Measurements from ENCODE around the gene SCARB1. TPM values are rescaled to one million over a fixed set of nuclear protein-coding genes. Genes with fewer than 3 reads are reported as not detected.
"Not testable (repeated sequence)": the region's sequence is repeated elsewhere in the genome, so short reads cannot be mapped to it uniquely, and the experiment has no call there.

The SCARB1 gene
- total RNA-seq, 1 donor = 9.4 TPM

DNA sequence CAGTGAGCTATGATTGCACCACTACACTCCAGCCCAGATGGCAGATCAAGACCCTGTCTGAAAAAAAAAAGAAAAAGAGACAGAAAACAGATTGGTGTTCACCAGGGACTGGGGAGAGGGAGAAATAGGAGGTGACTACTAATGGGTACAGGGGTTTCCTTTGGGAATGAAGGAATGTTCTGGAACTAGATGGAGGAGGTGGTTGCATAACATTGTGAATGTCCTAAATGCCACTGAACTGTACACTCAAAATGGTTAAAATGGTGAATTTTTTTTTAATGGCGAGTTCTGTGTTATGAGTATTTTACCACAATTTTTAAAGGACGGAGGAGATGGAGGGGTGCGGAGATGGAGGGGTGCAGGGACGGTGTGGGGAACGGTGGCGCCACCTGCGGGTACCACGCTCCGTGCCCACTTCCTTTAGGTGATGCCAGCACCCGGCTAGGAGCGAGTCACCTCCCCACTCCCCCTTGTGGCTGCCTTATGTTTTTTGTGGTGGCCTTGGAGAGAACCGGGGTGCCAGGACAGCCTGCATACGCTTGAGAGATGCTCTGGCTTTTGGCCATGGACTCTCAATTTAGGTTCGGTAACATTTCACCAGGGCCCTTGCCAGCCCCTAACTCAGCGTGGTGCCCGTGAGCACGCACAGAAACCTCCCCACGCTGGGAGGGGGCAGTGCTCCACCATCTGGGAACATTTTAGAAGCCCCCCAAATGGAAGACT is 34.7 kb upstream of the SCARB1 start:
- H3K36me3 ChIP-seq (ENCODE audit: insufficient read depth, low read length) = no peaks in the 10 kb centered on the region
- no peaks in the 10 kb centered on the region for H3K79me2 ChIP-seq (ENCODE audit: insufficient read depth, low read length)
- H4K20me1 ChIP-seq (ENCODE audit: insufficient read depth, low read length) = no peaks in the 10 kb centered on the region
- peak overlapping the region; percentile 83 for H3K4me2 ChIP-seq (ENCODE audit: insufficient read depth, low read length)
- H3K4me3 ChIP-seq (ENCODE audit: insufficient read depth, low read length) = peak overlapping the region; percentile 62
- DNase-seq (ENCODE audit: insufficient read length, low spot score, missing footprints) = no peak
- peak overlapping the region; percentile 81 for H2AFZ ChIP-seq (ENCODE audit: low read length)
- H3K27me3 ChIP-seq (ENCODE audit: insufficient read depth, low read length) = no peaks in the 10 kb centered on the region
- no peaks in the 10 kb centered on the region for H3K9me3 ChIP-seq (ENCODE audit: low read depth, low read length)
- peaks cover 16% of the 10 kb centered on the region for H3K4me1 ChIP-seq (ENCODE audit: insufficient read depth, low read length)
- TF ChIP-seq, protein P1, sequence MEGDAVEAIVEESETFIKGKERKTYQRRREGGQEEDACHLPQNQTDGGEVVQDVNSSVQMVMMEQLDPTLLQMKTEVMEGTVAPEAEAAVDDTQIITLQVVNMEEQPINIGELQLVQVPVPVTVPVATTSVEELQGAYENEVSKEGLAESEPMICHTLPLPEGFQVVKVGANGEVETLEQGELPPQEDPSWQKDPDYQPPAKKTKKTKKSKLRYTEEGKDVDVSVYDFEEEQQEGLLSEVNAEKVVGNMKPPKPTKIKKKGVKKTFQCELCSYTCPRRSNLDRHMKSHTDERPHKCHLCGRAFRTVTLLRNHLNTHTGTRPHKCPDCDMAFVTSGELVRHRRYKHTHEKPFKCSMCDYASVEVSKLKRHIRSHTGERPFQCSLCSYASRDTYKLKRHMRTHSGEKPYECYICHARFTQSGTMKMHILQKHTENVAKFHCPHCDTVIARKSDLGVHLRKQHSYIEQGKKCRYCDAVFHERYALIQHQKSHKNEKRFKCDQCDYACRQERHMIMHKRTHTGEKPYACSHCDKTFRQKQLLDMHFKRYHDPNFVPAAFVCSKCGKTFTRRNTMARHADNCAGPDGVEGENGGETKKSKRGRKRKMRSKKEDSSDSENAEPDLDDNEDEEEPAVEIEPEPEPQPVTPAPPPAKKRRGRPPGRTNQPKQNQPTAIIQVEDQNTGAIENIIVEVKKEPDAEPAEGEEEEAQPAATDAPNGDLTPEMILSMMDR (IDR thresholded peaks at IDR 0.05; ENCODE audit: extremely low read depth, low read depth, low read length) = peak; percentile 65
- H3K27ac ChIP-seq (ENCODE audit: low read depth, low read length) = no peak overlapping the region

GRCh38 chr12:124896461-124896860 is 32.8 kb upstream of the SCARB1 start:
- DNase-seq (ENCODE audit: insufficient read length, low spot score, missing footprints) = no peak
- no peaks in the 10 kb centered on the region for H4K20me1 ChIP-seq (ENCODE audit: insufficient read depth, low read length)
- H3K27me3 ChIP-seq (ENCODE audit: insufficient read depth, low read length) = no peaks in the 10 kb centered on the region

DNA sequence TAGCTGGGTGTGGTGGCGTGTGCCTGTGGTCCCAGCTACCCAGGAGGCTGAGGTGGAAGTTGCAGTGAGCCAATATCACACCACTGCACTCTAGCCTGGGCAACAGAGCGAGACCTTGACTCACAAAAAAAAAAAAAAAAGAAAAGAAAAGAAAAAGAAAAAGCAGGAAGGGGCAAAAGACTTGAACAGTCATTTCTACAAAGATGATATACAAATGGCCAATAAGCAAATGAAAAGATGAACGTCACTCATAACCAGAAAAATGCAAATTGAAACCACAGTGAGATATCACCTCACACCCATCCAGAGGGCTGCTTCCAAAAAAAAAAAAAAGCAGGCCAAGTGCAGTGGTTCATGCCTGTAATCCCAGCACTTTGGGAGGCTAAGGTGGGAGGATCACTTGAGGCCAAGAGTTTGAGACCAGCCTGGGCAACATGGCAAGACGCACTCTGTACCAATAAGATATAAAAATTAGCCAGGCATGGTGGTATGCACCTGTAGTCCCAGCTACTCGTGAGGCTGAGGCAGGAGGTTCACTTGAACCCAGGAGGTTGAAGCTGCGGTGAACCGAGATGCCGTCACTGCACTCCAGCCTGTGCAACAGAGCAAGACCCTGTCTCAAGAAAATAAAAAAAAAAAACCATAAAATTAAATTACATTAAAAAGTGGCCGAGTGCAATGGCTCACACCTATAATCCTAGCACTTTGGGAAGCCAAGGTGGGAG is 30.3 kb upstream of the SCARB1 start:
- Histone ChIP-seq H3K9me3 (ENCODE audit: low read depth, low read length) (no peaks in the 10 kb centered on the region), H3K27ac (ENCODE audit: low read depth, low read length) (no peak overlapping the region), H3K27me3 (ENCODE audit: insufficient read depth, low read length) (no peaks in the 10 kb centered on the region), H2AFZ (ENCODE audit: low read length) (no peak overlapping the region), H4K20me1 (ENCODE audit: insufficient read depth, low read length) (no peaks in the 10 kb centered on the region), H3K36me3 (ENCODE audit: insufficient read depth, low read length) (no peaks in the 10 kb centered on the region), H3K4me2 (ENCODE audit: insufficient read depth, low read length) (no peak overlapping the region), H3K79me2 (ENCODE audit: insufficient read depth, low read length) (no peaks in the 10 kb centered on the region), H3K4me1 (ENCODE audit: insufficient read depth, low read length) (peaks cover 6% of the 10 kb centered on the region), H3K4me3 (ENCODE audit: insufficient read depth, low read length) (no peak overlapping the region)
- DNase-seq (ENCODE audit: insufficient read length, low spot score, missing footprints) = no peak
- TF ChIP-seq, protein P1 (IDR thresholded peaks at IDR 0.05; ENCODE audit: extremely low read depth, low read depth, low read length) = no peak

More at GRCh38 chr12:124896461-124896860, 32.8 kb upstream of the SCARB1 start:
- H3K27ac ChIP-seq (ENCODE audit: low read depth, low read length) = no peak overlapping the region
- no peaks in the 10 kb centered on the region for H3K9me3 ChIP-seq (ENCODE audit: low read depth, low read length)
- TF ChIP-seq, protein P1 (IDR thresholded peaks at IDR 0.05; ENCODE audit: extremely low read depth, low read depth, low read length) = no peak
- no peaks in the 10 kb centered on the region for H3K79me2 ChIP-seq (ENCODE audit: insufficient read depth, low read length)
- no peak overlapping the region for H3K4me3 ChIP-seq (ENCODE audit: insufficient read depth, low read length)
- H3K36me3 ChIP-seq (ENCODE audit: insufficient read depth, low read length) = no peaks in the 10 kb centered on the region
- no peak overlapping the region for H2AFZ ChIP-seq (ENCODE audit: low read length)
- H3K4me1 ChIP-seq (ENCODE audit: insufficient read depth, low read length) = peaks cover 16% of the 10 kb centered on the region
- H3K4me2 ChIP-seq (ENCODE audit: insufficient read depth, low read length) = no peak overlapping the region

DNA sequence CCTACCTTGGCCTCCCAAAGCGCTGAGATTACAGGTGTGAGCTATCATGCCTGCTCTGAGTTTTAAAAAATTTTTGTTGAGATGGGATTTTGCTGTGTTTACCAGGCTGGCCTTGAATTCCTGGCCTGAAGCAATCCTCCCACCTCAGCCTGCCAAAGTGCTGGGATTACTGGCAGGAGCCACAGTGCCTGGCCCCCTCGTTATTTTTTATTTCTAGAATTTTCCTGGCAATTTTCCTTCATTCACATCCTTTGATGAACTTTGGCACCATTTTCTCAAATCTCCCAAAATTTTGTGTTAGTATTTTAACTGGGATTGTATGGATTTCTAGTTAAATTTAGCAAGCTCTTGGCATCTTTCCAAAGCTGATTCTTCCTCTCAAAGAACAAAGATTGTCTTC is 24.6 kb upstream of the SCARB1 start:
- H3K79me2 ChIP-seq (ENCODE audit: insufficient read depth, low read length) = no peaks in the 10 kb centered on the region
- no peak overlapping the region for H3K4me3 ChIP-seq (ENCODE audit: insufficient read depth, low read length)
- H3K4me1 ChIP-seq (ENCODE audit: insufficient read depth, low read length) = no peaks in the 10 kb centered on the region
- H3K27me3 ChIP-seq (ENCODE audit: insufficient read depth, low read length) = no peaks in the 10 kb centered on the region
- no peak overlapping the region for H3K4me2 ChIP-seq (ENCODE audit: insufficient read depth, low read length)
- H4K20me1 ChIP-seq (ENCODE audit: insufficient read depth, low read length) = no peaks in the 10 kb centered on the region
- H3K27ac ChIP-seq (ENCODE audit: low read depth, low read length) = no peak overlapping the region
- no peak overlapping the region for H2AFZ ChIP-seq (ENCODE audit: low read length)
- H3K9me3 ChIP-seq (ENCODE audit: low read depth, low read length) = no peaks in the 10 kb centered on the region
- H3K36me3 ChIP-seq (ENCODE audit: insufficient read depth, low read length) = no peaks in the 10 kb centered on the region
- DNase-seq (ENCODE audit: insufficient read length, low spot score, missing footprints) = no peak
- TF ChIP-seq, protein P1 (IDR thresholded peaks at IDR 0.05; ENCODE audit: extremely low read depth, low read depth, low read length) = no peak

DNA sequence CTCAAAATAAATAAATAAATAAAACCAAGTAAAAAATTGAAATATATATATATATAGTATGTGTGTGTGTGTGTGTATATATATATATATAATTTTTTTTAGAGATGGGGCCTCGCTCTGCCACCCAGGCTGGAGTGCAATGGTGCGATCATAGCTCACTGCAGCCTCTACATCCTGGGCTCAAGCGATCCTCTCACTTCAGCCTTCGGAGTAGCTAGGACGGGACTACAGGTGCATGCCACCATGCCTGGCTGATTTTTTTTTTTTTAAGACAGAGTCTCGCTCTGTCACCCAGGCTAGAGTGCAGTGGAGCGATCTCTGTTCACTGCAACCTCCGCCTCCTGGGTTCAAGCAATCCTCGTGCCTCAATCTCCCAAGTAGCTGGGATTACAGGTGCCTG is 24.1 kb upstream of the SCARB1 start:
- H3K79me2 ChIP-seq (ENCODE audit: insufficient read depth, low read length); H2AFZ ChIP-seq (ENCODE audit: low read length); H3K27me3 ChIP-seq (ENCODE audit: insufficient read depth, low read length); H4K20me1 ChIP-seq (ENCODE audit: insufficient read depth, low read length); H3K27ac ChIP-seq (ENCODE audit: low read depth, low read length); H3K4me3 ChIP-seq (ENCODE audit: insufficient read depth, low read length); H3K4me1 ChIP-seq (ENCODE audit: insufficient read depth, low read length); H3K4me2 ChIP-seq (ENCODE audit: insufficient read depth, low read length); H3K9me3 ChIP-seq (ENCODE audit: low read depth, low read length); H3K36me3 ChIP-seq (ENCODE audit: insufficient read depth, low read length); DNase-seq (ENCODE audit: insufficient read length, low spot score, missing footprints): not testable (repeated sequence)

Data from osteoblast (primary cell).